H1 (cell line): ENCODE results near the gene PLCB1. TPM values are rescaled to one million over a fixed set of nuclear protein-coding genes. Genes with fewer than 3 reads are reported as not detected.

ENCODE experiments used
- CTCF ChIA-PET: fragments of 300-600 bp; sonication (Branson Sonifier 250); formaldehyde crosslinking; loops from one replicate; lab custom pipeline; 2021; ENCODE audit not compliant: partially characterized antibody; lab: Charles Lee
- POLR2A ChIA-PET: fragments of 300-600 bp; sonication (Branson Sonifier 250); formaldehyde crosslinking; loops from one replicate; lab custom pipeline; 2021; ENCODE audit warnings: inconsistent platforms; ENCODE audit not compliant: partially characterized antibody; lab: Charles Lee
- DNase-seq, 2 experiments: peaks; one replicate each; pipeline versions ENCODE4 v3.0.0 to v3.0.0-alpha.2; 2010 to 2022; ENCODE audit warnings: low spot score in 2 of 2, low read depth in 1 of 2, mixed read lengths in 1 of 2
- FAIRE-seq: peaks from 2 replicates; lab custom pipeline; 2011; peaks lifted over from hg19 to GRCh38; lab: Jason Lieb, UNC
- H2AFZ ChIP-seq: 2 replicates; pipeline ENCODE4 v1.8.1; 2012; ENCODE audit warnings: low read length, inconsistent platforms
- H2AK5ac ChIP-seq: 2 replicates; pipeline ENCODE4 v1.6.1; 2013; ENCODE audit warnings: low read depth, low read length
- H2BK120ac ChIP-seq: replicated peaks from 2 replicates; pipeline ENCODE3; 2013; ENCODE audit warnings: low read depth, low read length, inconsistent platforms
- H2BK12ac ChIP-seq: 2 replicates; pipeline ENCODE4 v1.6.1; 2013; ENCODE audit warnings: low read depth, low read length
- H2BK15ac ChIP-seq: 2 replicates; pipeline ENCODE4 v1.6.1; 2013; ENCODE audit warnings: low read length
- H2BK20ac ChIP-seq: 2 replicates; pipeline ENCODE4 v1.6.1; 2013; ENCODE audit warnings: low read length
- H2BK5ac ChIP-seq: 2 replicates; pipeline ENCODE4 v1.6.1; 2013; ENCODE audit warnings: low read depth, low read length
- H3K14ac ChIP-seq: 2 replicates; pipeline ENCODE4 v1.6.1; 2013; ENCODE audit warnings: inconsistent platforms; ENCODE audit not compliant: insufficient read length
- H3K18ac ChIP-seq: 2 replicates; pipeline ENCODE4 v1.6.1; 2013; ENCODE audit warnings: low read length; ENCODE audit errors: extremely low read depth
- H3K23ac ChIP-seq: 2 replicates; pipeline ENCODE4 v1.6.1; 2013; ENCODE audit warnings: inconsistent platforms; ENCODE audit not compliant: insufficient read length
- H3K23me2 ChIP-seq: 2 replicates; pipeline ENCODE4 v1.6.1; 2013; ENCODE audit warnings: low read depth, low read length
- H3K27ac ChIP-seq: 2 replicates; pipeline ENCODE4 v1.6.1; 2011; ENCODE audit warnings: low read depth, low read length, inconsistent platforms
- H3K27me3 ChIP-seq, 4 experiments: replicated peaks in 1 of 4; 1 replicate in 1 of 4; 2 replicates in 3 of 4; pipeline versions ENCODE4 v1.6.1 to v1.8.1; 2011 to 2013; ENCODE audit warnings: low read length in 3 of 4, mild to moderate bottlenecking in 3 of 4, inconsistent platforms in 2 of 4, mixed read lengths in 2 of 4, moderate library complexity in 1 of 4; ENCODE audit not compliant: control insufficient read depth in 3 of 4, insufficient read depth in 3 of 4; ENCODE audit errors: extremely low read depth in 1 of 4
- H3K36me3 ChIP-seq, 4 experiments: 2 replicates each; pipeline versions ENCODE4 v1.6.1 to v1.8.1; 2011 to 2013; ENCODE audit warnings: mild to moderate bottlenecking in 4 of 4, low read length in 3 of 4, moderate library complexity in 2 of 4, control low read depth in 1 of 4, inconsistent platforms in 1 of 4; ENCODE audit not compliant: insufficient read depth in 4 of 4, control insufficient read depth in 2 of 4
- H3K4ac ChIP-seq: replicated peaks from 2 replicates; pipeline ENCODE3; 2013; ENCODE audit warnings: low read length, low read depth, mixed read lengths, inconsistent platforms; ENCODE audit not compliant: insufficient read length
- H3K4me1 ChIP-seq, 4 experiments: replicated peaks in 1 of 4; 1 replicate in 1 of 4; 2 replicates in 3 of 4; pipeline versions ENCODE4 v1.6.1 to v1.8.1; 2011 to 2013; ENCODE audit warnings: low read length in 3 of 4, inconsistent platforms in 2 of 4, mixed read lengths in 1 of 4; ENCODE audit not compliant: insufficient read depth in 4 of 4, control insufficient read depth in 3 of 4
- H3K4me2 ChIP-seq, 2 experiments: 2 replicates each; pipeline versions ENCODE4 v1.6.1 to v1.8.1; 2011 to 2013; ENCODE audit warnings: low read depth in 2 of 2, low read length in 2 of 2, control low read depth in 1 of 2, inconsistent platforms in 1 of 2, mild to moderate bottlenecking in 1 of 2; ENCODE audit not compliant: insufficient read depth in 1 of 2
- H3K4me3 ChIP-seq, 4 experiments: fragments of 200-600, 300-600 bp in 1 of 4; sonication (generic), shearing (Covaris generic), sonication (Bioruptor Twin) in 1 of 4; 2 replicates each; pipeline versions ENCODE4 v1.5.1 to v1.8.1; 2011 to 2016; ENCODE audit warnings: low read length in 4 of 4, low read depth in 3 of 4, control low read depth in 2 of 4, inconsistent platforms in 2 of 4, mild to moderate bottlenecking in 2 of 4, mixed read lengths in 1 of 4, moderate library complexity in 1 of 4; ENCODE audit not compliant: insufficient read depth in 2 of 4; ENCODE audit errors: extremely low read depth in 1 of 4
- H3K56ac ChIP-seq: replicated peaks from 2 replicates; pipeline ENCODE3; 2013; ENCODE audit warnings: low read depth, mild to moderate bottlenecking, mixed read lengths, low read length, inconsistent platforms; ENCODE audit not compliant: insufficient read length
- H3K79me1 ChIP-seq: 2 replicates; pipeline ENCODE4 v1.6.1; 2013; ENCODE audit warnings: low read depth, low read length, control low read depth
- H3K79me2 ChIP-seq, 2 experiments: 2 replicates each; pipeline versions ENCODE4 v1.6.1 to v1.8.1; 2012 to 2013; ENCODE audit warnings: low read length in 2 of 2, mild to moderate bottlenecking in 2 of 2, inconsistent platforms in 1 of 2; ENCODE audit not compliant: insufficient read depth in 2 of 2, control insufficient read depth in 1 of 2
- H3K9ac ChIP-seq, 4 experiments: replicated peaks in 1 of 4; 1 replicate in 1 of 4; 2 replicates in 3 of 4; pipeline versions ENCODE4 v1.6.1 to v1.8.1; 2011 to 2013; ENCODE audit warnings: low read depth in 3 of 4, low read length in 3 of 4, control low read depth in 2 of 4, mild to moderate bottlenecking in 2 of 4, moderate library complexity in 2 of 4, inconsistent platforms in 1 of 4; ENCODE audit errors: extremely low read depth in 1 of 4
- H3K9me3 ChIP-seq, 2 experiments: 2 replicates each; pipeline versions ENCODE4 v1.6.1 to v1.8.1; 2012 to 2013; ENCODE audit warnings: mild to moderate bottlenecking in 2 of 2, moderate library complexity in 2 of 2, control low read depth in 1 of 2, inconsistent platforms in 1 of 2, low read depth in 1 of 2, low read length in 1 of 2, mixed read lengths in 1 of 2; ENCODE audit not compliant: insufficient read depth in 2 of 2
- H4K20me1 ChIP-seq, 2 experiments: replicated peaks in 1 of 2; 2 replicates each; pipeline versions ENCODE3 to v1.8.1; 2011 to 2013; ENCODE audit warnings: inconsistent platforms in 2 of 2, low read length in 2 of 2, mild to moderate bottlenecking in 1 of 2; ENCODE audit not compliant: insufficient read depth in 2 of 2, control insufficient read depth in 1 of 2
- H4K5ac ChIP-seq: 2 replicates; pipeline ENCODE4 v1.6.1; 2013; ENCODE audit warnings: low read length, low read depth, mixed read lengths, inconsistent platforms; ENCODE audit not compliant: insufficient read length
- H4K8ac ChIP-seq: 2 replicates; pipeline ENCODE4 v1.8.0; 2013; ENCODE audit warnings: mild to moderate bottlenecking, moderate library complexity, low read length, inconsistent platforms; ENCODE audit not compliant: insufficient read depth; ENCODE audit errors: extremely low read depth
- H4K91ac ChIP-seq: replicated peaks from 2 replicates; pipeline ENCODE3; 2013; ENCODE audit warnings: low read length, mixed read lengths, inconsistent platforms; ENCODE audit not compliant: insufficient read length
- BACH1 ChIP-seq: IDR thresholded peaks from 2 replicates; pipeline ENCODE4 v1.6.1; 2012; ENCODE audit warnings: low read length, improper control_type of control experiment
- EGR1 ChIP-seq: IDR thresholded peaks from 2 replicates; pipeline ENCODE4 v1.6.1; 2011; ENCODE audit warnings: low read depth, low read length, borderline replicate concordance
- POLR2A ChIP-seq, 2 experiments: IDR thresholded peaks; 1 replicate in 1 of 2; 2 replicates in 1 of 2; pipeline ENCODE4 v1.6.1; 2011; ENCODE audit warnings: low read depth in 2 of 2, low read length in 2 of 2, mild to moderate bottlenecking in 2 of 2; ENCODE audit errors: control extremely low read depth in 1 of 2
- POLR2AphosphoS5 ChIP-seq: IDR thresholded peaks from 2 replicates; pipeline ENCODE4 v1.6.1; 2011; ENCODE audit warnings: low read depth, low read length
- SIRT6 ChIP-seq: IDR thresholded peaks from one replicate; pipeline ENCODE4 v1.7.1; 2012; ENCODE audit warnings: low read length, inconsistent platforms
- SP2 ChIP-seq: IDR thresholded peaks from 2 replicates; pipeline ENCODE4 v1.6.1; 2012; ENCODE audit warnings: mild to moderate bottlenecking, low read length, inconsistent platforms
- SP4 ChIP-seq: IDR thresholded peaks from 2 replicates; pipeline ENCODE4 v1.6.1; 2012; ENCODE audit warnings: low read length, inconsistent platforms
- TAF7 ChIP-seq: optimal IDR thresholded peaks from 2 replicates; pipeline ENCODE3; 2011; ENCODE audit warnings: low read depth, mild to moderate bottlenecking, inconsistent platforms, low read length, moderate library complexity, borderline replicate concordance
- TBP ChIP-seq: IDR thresholded peaks from 2 replicates; pipeline ENCODE4 v1.6.1; 2011; ENCODE audit warnings: low read depth, low read length, improper control_type of control experiment
- whole genome bisulfite sequencing, 2 experiments: shearing (Covaris generic) in 1 of 2; methylation state at CpG; one replicate each; pipeline versions ENCODE4 v1.1.6 to v1.1.7; 2013 to 2015; ENCODE audit warnings: low lambda C conversion rate in 2 of 2, mixed read lengths in 2 of 2, inconsistent platforms in 1 of 2, low coverage in 1 of 2, missing lambda C conversion rate in 1 of 2; ENCODE audit not compliant: insufficient replicate concordance in 2 of 2, insufficient coverage in 1 of 2, insufficient read length in 1 of 2; ENCODE audit errors: extremely low coverage in 1 of 2, missing lambda C conversion rate in 1 of 2; 5-methylcytosine and 5-hydroxymethylcytosine counted together
- polyA plus RNA-seq, 7 experiments: library from polyadenylated mRNA; depleted of rRNA in 3 of 7; stranded (reverse) in 5 of 7; unstranded in 2 of 7; fragments of >200 nt in 5 of 7; fragments of 200-250 nt in 2 of 7; gene quantifications; 1 replicate in 5 of 7; 2 replicates in 1 of 7; 4 replicates in 1 of 7; pipeline versions ENCODE4 v1.2.1 to v1.2.3, GENCODE V29; 2011 to 2013; ENCODE audit warnings: missing spikeins in 2 of 7, mixed read lengths in 2 of 7
- total RNA-seq: library from RNA; stranded (reverse); fragmentation: NEBNext Ultra II Directional; extraction: Animal tissue kit (Norgen Biotek cat#: 25700); gene quantifications from 2 replicates; pipeline ENCODE4 v1.2.1, GENCODE V29; 2021
- TF ChIP-seq, protein P1 (sequence below), 3 experiments: IDR thresholded peaks; 1 replicate in 2 of 3; 2 replicates in 1 of 3; pipeline versions ENCODE4 v1.5.1 to v1.6.1; 2011; ENCODE audit warnings: low read length in 3 of 3, mild to moderate bottlenecking in 3 of 3, inconsistent platforms in 2 of 3, low read depth in 1 of 3, moderate library complexity in 1 of 3; ENCODE audit not compliant: insufficient read depth in 1 of 3; ENCODE audit errors: control extremely low read depth in 1 of 3

PLCB1 gene
- total and polyA plus RNA-seq, 2 of the 8 experiments (the other 6 are each of a cell fraction or from before 2014, with no cell fraction given): 2.6 to 9.1 TPM

DNA sequence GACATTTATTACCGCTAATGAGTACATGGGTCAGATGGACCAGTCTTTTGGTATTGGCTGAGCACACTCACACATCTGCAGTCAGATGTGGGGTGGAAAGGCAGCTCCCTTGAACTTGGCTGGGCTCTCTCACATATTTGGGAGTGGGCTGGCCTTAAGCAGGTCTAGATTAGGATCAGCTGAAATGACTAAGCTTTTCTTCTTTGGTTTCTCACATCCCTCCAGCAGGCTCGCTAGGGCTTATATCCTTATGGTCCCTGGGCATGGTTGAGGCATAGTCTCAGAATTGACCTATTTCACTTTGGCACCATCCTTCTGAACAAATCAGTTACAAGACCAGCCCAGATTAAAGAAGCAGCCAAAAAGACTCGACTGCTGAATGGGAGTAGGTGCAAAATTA, 14.4 kb upstream of the PLCB1 start:
- H2BK5ac ChIP-seq: no peak overlapping the region
- ChIA-PET POLR2A (no interaction called here), CTCF (no interaction called here)
- TF ChIP-seq POLR2A (IDR thresholded peaks at IDR 0.05; ENCODE audit: control extremely low read depth in 1 of 2, low read depth in 2 of 2, low read length in 2 of 2): no peak
- TF ChIP-seq TAF7: no peak
- no peak for TF ChIP-seq BACH1
- TF ChIP-seq, protein P1, sequence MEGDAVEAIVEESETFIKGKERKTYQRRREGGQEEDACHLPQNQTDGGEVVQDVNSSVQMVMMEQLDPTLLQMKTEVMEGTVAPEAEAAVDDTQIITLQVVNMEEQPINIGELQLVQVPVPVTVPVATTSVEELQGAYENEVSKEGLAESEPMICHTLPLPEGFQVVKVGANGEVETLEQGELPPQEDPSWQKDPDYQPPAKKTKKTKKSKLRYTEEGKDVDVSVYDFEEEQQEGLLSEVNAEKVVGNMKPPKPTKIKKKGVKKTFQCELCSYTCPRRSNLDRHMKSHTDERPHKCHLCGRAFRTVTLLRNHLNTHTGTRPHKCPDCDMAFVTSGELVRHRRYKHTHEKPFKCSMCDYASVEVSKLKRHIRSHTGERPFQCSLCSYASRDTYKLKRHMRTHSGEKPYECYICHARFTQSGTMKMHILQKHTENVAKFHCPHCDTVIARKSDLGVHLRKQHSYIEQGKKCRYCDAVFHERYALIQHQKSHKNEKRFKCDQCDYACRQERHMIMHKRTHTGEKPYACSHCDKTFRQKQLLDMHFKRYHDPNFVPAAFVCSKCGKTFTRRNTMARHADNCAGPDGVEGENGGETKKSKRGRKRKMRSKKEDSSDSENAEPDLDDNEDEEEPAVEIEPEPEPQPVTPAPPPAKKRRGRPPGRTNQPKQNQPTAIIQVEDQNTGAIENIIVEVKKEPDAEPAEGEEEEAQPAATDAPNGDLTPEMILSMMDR (IDR thresholded peaks at IDR 0.05; ENCODE audit: control extremely low read depth in 1 of 3, insufficient read depth in 1 of 3, low read depth in 1 of 3, low read length in 3 of 3): no peak
- no peak for TF ChIP-seq EGR1
- no peak for TF ChIP-seq SIRT6
- no peak for TF ChIP-seq TBP
- no peak for TF ChIP-seq SP4
- TF ChIP-seq SP2: no peak
- TF ChIP-seq POLR2AphosphoS5: no peak
- no peaks in the 10 kb centered on the region for H3K79me2 ChIP-seq
- H3K4me3 ChIP-seq: no peak overlapping the region
- H4K20me1 ChIP-seq: no peaks in the 10 kb centered on the region
- H2BK15ac ChIP-seq: no peak overlapping the region
- no peak overlapping the region for H2BK120ac ChIP-seq
- no peak overlapping the region for H4K5ac ChIP-seq
- H3K23ac ChIP-seq: no peak overlapping the region
- no peak overlapping the region for H3K9ac ChIP-seq
- H3K4me1 ChIP-seq: no peaks in the 10 kb centered on the region; a peak in 1 of 7 replicates
- FAIRE-seq: no peak
- no peak overlapping the region for H2BK12ac ChIP-seq
- peaks cover 0 to 3% of the 10 kb centered on the region in 2 experiments; a peak in 1 of 4 replicates for H3K9me3 ChIP-seq
- H2BK20ac ChIP-seq: no peak overlapping the region
- H4K91ac ChIP-seq: no peak overlapping the region
- H3K4ac ChIP-seq: no peak overlapping the region
- H3K23me2 ChIP-seq: no peaks in the 10 kb centered on the region
- no peak overlapping the region for H3K14ac ChIP-seq
- no peak for DNase-seq
- H3K36me3 ChIP-seq: 0 out of 8 replicates have a peak, but pooled peaks cover 0 to 2% (median 0%) of the 10 kb centered on the region in 4 experiments
- H3K4me2 ChIP-seq: no peak overlapping the region
- H2AK5ac ChIP-seq: no peak overlapping the region
- no peak overlapping the region for H3K27ac ChIP-seq
- 93% methylated on average over 3 of the region's 3 CpGs; no CpG with 5 or more reads in 1 of the 2 experiments for WGBS, 2 experiments
- no peak overlapping the region for H4K8ac ChIP-seq
- H3K79me1 ChIP-seq: no peaks in the 10 kb centered on the region
- H3K18ac ChIP-seq: no peak overlapping the region
- no peak overlapping the region for H2AFZ ChIP-seq
- H3K27me3 ChIP-seq: no peaks in the 10 kb centered on the region
- H3K56ac ChIP-seq: no peak overlapping the region
